Upper lobe of left lung (tissue), 4 donors: ENCODE results near the gene CSF2RB.

Experiments
- EP300 ChIP-seq, 4 donors: sonication (generic); formaldehyde crosslinking; IDR thresholded peaks; one replicate each; pipeline ENCODE4 v1.5.1; 2017; ENCODE audit warnings: antibody characterized with exemption in 4 of 4, control low read depth in 2 of 4
- POLR2A ChIP-seq, 4 donors: fragments of 450-650 bp; IDR thresholded peaks; one replicate each; pipeline ENCODE4 v1.5.1; 2016 to 2017; ENCODE audit warnings: antibody characterized with exemption in 4 of 4, mild to moderate bottlenecking in 2 of 4
- POLR2AphosphoS5 ChIP-seq, 2 donors: sonication (generic); formaldehyde crosslinking; IDR thresholded peaks; one replicate each; pipeline ENCODE4 v1.5.1; 2017; ENCODE audit warnings: antibody characterized with exemption in 2 of 2
- TF ChIP-seq, protein P1 (sequence below), 6 experiments: fragments of 450-650 bp in 4 of 6; fragments of 200-600 bp in 2 of 6; sonication (generic) in 2 of 6; IDR thresholded peaks; one replicate each; pipeline ENCODE4 v1.5.1; 2016 to 2019; ENCODE audit warnings: antibody characterized with exemption in 6 of 6

DNA sequence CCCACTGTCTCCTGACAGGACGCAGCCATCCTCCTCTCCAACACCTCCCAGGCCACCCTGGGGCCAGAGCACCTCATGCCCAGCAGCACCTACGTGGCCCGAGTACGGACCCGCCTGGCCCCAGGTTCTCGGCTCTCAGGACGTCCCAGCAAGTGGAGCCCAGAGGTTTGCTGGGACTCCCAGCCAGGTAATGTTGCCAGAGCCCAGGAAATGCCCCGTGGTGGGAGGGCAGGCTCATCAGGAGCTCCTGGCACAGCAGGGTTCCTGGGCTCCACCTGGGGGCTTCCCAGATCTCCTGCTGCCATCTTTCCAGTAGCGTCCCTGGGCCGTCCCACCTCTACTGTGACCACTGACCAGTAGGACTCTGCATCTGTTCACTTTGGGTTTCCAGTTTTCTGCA lies 16.2 kb downstream of the CSF2RB start:
- TF ChIP-seq, protein P1, sequence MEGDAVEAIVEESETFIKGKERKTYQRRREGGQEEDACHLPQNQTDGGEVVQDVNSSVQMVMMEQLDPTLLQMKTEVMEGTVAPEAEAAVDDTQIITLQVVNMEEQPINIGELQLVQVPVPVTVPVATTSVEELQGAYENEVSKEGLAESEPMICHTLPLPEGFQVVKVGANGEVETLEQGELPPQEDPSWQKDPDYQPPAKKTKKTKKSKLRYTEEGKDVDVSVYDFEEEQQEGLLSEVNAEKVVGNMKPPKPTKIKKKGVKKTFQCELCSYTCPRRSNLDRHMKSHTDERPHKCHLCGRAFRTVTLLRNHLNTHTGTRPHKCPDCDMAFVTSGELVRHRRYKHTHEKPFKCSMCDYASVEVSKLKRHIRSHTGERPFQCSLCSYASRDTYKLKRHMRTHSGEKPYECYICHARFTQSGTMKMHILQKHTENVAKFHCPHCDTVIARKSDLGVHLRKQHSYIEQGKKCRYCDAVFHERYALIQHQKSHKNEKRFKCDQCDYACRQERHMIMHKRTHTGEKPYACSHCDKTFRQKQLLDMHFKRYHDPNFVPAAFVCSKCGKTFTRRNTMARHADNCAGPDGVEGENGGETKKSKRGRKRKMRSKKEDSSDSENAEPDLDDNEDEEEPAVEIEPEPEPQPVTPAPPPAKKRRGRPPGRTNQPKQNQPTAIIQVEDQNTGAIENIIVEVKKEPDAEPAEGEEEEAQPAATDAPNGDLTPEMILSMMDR (IDR thresholded peaks at IDR 0.05), result no peak
- TF ChIP-seq POLR2A (IDR thresholded peaks at IDR 0.05) (no peak), EP300 (IDR thresholded peaks at IDR 0.05) (no peak), POLR2AphosphoS5 (IDR thresholded peaks at IDR 0.05) (no peak)
